SK-N-SH treated with all-trans-retinoic acid at 6 μM for 48 hours (cell line): Measurements from ENCODE around the gene KCNH1.

ENCODE experiments used
- GLIS3 ChIP-seq: fragments of 250-450 bp; sonication (Bioruptor Pico); IDR thresholded peaks from 2 replicates; pipeline ENCODE4 v1.5.0; 2020; ENCODE audit warnings: mild to moderate bottlenecking, moderate library complexity
- TF ChIP-seq, protein P1 (sequence below): fragments of 250-450 bp; sonication (Bioruptor Pico); IDR thresholded peaks from 2 replicates; pipeline ENCODE4 v1.5.0; 2020; ENCODE audit warnings: mild to moderate bottlenecking, moderate library complexity
- TF ChIP-seq, protein P2 (sequence below): fragments of 250-450 bp; sonication (Bioruptor Pico); IDR thresholded peaks from 2 replicates; pipeline ENCODE4 v1.8.0; 2020; ENCODE audit warnings: mild to moderate bottlenecking, moderate library complexity, borderline replicate concordance
- TF ChIP-seq, protein P3 (sequence below): fragments of 250-450 bp; sonication (Bioruptor Pico); IDR thresholded peaks from 2 replicates; pipeline ENCODE4 v1.5.1; 2021; ENCODE audit warnings: mild to moderate bottlenecking, moderate library complexity

DNA sequence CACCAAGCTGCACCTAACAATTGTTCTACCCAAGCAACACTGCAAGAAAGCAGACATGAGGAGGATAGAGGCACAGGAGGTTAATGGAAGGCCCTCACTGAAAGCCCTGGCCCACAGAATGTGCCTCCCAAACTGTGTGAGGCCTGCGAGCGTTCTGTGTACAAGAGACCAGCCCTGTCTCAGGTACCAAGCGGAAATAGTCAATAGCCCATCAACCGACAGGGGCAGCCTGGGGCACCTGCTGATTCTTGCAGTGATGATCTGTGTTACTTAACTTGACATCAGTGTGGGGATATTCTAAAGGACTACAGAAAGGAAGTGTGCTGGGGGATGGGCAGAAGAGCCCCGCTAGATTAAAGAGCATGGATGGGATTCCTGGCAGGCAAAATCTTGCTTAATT lies 392.4 kb downstream of the KCNH1 start:
- TF ChIP-seq, protein P1, sequence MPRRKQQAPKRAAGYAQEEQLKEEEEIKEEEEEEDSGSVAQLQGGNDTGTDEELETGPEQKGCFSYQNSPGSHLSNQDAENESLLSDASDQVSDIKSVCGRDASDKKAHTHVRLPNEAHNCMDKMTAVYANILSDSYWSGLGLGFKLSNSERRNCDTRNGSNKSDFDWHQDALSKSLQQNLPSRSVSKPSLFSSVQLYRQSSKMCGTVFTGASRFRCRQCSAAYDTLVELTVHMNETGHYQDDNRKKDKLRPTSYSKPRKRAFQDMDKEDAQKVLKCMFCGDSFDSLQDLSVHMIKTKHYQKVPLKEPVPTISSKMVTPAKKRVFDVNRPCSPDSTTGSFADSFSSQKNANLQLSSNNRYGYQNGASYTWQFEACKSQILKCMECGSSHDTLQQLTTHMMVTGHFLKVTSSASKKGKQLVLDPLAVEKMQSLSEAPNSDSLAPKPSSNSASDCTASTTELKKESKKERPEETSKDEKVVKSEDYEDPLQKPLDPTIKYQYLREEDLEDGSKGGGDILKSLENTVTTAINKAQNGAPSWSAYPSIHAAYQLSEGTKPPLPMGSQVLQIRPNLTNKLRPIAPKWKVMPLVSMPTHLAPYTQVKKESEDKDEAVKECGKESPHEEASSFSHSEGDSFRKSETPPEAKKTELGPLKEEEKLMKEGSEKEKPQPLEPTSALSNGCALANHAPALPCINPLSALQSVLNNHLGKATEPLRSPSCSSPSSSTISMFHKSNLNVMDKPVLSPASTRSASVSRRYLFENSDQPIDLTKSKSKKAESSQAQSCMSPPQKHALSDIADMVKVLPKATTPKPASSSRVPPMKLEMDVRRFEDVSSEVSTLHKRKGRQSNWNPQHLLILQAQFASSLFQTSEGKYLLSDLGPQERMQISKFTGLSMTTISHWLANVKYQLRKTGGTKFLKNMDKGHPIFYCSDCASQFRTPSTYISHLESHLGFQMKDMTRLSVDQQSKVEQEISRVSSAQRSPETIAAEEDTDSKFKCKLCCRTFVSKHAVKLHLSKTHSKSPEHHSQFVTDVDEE (CRISPR knock-in tag) = no peak
- TF ChIP-seq, protein P2, sequence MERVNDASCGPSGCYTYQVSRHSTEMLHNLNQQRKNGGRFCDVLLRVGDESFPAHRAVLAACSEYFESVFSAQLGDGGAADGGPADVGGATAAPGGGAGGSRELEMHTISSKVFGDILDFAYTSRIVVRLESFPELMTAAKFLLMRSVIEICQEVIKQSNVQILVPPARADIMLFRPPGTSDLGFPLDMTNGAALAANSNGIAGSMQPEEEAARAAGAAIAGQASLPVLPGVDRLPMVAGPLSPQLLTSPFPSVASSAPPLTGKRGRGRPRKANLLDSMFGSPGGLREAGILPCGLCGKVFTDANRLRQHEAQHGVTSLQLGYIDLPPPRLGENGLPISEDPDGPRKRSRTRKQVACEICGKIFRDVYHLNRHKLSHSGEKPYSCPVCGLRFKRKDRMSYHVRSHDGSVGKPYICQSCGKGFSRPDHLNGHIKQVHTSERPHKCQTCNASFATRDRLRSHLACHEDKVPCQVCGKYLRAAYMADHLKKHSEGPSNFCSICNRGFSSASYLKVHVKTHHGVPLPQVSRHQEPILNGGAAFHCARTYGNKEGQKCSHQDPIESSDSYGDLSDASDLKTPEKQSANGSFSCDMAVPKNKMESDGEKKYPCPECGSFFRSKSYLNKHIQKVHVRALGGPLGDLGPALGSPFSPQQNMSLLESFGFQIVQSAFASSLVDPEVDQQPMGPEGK (CRISPR knock-in tag) = no peak
- TF ChIP-seq, protein P3, sequence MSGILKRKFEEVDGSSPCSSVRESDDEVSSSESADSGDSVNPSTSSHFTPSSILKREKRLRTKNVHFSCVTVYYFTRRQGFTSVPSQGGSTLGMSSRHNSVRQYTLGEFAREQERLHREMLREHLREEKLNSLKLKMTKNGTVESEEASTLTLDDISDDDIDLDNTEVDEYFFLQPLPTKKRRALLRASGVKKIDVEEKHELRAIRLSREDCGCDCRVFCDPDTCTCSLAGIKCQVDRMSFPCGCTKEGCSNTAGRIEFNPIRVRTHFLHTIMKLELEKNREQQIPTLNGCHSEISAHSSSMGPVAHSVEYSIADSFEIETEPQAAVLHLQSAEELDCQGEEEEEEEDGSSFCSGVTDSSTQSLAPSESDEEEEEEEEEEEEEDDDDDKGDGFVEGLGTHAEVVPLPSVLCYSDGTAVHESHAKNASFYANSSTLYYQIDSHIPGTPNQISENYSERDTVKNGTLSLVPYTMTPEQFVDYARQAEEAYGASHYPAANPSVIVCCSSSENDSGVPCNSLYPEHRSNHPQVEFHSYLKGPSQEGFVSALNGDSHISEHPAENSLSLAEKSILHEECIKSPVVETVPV (CRISPR knock-in tag) = no peak
- TF ChIP-seq GLIS3 (CRISPR knock-in tag) = no peak
